Chondrocyte (in vitro differentiated cells): ENCODE measurements around the gene MED8. TPM values are rescaled to one million over a fixed set of nuclear protein-coding genes. Genes with fewer than 3 reads are reported as not detected.
"Not testable (repeated sequence)": the region's sequence is repeated elsewhere in the genome, so short reads cannot be mapped to it uniquely, and the experiment has no call there.

ENCODE experiments used
- DNase-seq: peaks from one replicate; pipeline ENCODE4 v3.0.0; 2021; ENCODE audit warnings: mixed read lengths, low spot score
- H3K27ac Mint-ChIP-seq: one replicate; pipeline ENCODE4 v1.8.0; 2021; ENCODE audit warnings: mild to moderate bottlenecking, moderate library complexity, mixed read lengths; ENCODE audit not compliant: unreplicated experiment
- H3K27me3 Mint-ChIP-seq: 2 replicates; pipeline ENCODE4 v1.8.0; 2021; ENCODE audit warnings: low read depth, mixed read lengths
- H3K36me3 Mint-ChIP-seq: 2 replicates; pipeline ENCODE4 v1.8.0; 2021; ENCODE audit warnings: low read depth, mixed read lengths
- H3K4me1 Mint-ChIP-seq: 2 replicates; pipeline ENCODE4 v1.8.0; 2021; ENCODE audit warnings: low read depth, mild to moderate bottlenecking, mixed read lengths
- H3K4me3 Mint-ChIP-seq: one replicate; pipeline ENCODE4 v1.8.0; 2021; ENCODE audit warnings: mild to moderate bottlenecking, moderate library complexity, mixed read lengths; ENCODE audit not compliant: unreplicated experiment
- H3K9me3 Mint-ChIP-seq: 2 replicates; pipeline ENCODE4 v1.8.0; 2021; ENCODE audit warnings: low read depth, mixed read lengths
- total RNA-seq: library from RNA; stranded (reverse); gene quantifications from 3 replicates; pipeline ENCODE4 v1.2.1, GENCODE V29; 2021
- TF ChIP-seq, protein P1 (sequence below): fragments of 200-600 bp; sonication (generic); IDR thresholded peaks from 2 replicates; pipeline ENCODE4 v1.5.0; 2021; ENCODE audit warnings: antibody characterized with exemption, mild to moderate bottlenecking, moderate library complexity

MED8 gene
- total RNA-seq, 1 donor from 2014 or later, result 48.4 TPM

DNA sequence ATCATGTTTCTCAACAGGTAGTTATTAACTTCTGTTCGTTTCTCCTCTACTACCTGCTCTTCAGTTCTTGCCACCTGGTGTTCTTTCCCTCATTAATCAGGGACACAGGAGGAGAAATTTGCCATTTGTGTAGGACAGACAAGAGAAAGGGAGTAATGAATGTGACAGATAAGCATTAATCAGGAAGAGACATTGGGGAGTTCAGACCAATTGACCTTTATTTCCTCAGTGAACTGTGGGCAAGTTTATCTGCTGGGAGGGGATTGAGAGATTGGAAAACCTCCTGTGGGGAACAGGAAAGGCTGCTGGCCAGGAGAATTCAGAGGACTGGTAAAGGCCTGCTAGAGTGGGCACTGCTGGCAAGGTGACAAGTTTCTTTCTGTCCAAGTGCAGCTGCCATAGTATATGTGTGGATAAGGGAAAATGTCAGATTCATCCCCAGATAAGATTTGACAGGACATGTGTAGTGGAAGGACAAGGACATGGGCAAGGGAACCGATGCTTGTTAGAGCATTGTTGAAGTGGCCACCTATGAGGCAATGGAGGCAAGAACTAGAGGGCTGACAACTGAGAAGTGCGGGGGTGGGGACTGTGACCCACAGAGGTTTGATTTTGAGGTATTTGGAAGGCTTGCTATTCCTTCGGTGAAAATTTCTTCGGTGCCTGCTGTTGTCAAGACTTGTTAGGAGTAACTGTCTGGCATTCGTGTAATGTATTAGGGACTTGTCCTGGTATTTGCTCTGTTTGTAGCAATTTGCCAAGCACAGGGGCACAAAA lies 12.7 kb upstream of the MED8 start:
- DNase-seq, result no peak
- Mint-ChIP-seq H3K9me3 (no peaks in the 10 kb centered on the region), H3K27ac (no peak overlapping the region), H3K27me3 (no peaks in the 10 kb centered on the region), H3K4me1 (no peaks in the 10 kb centered on the region), H3K4me3 (no peak overlapping the region), H3K36me3 (peaks cover 29% of the 10 kb centered on the region)
- TF ChIP-seq, protein P1, sequence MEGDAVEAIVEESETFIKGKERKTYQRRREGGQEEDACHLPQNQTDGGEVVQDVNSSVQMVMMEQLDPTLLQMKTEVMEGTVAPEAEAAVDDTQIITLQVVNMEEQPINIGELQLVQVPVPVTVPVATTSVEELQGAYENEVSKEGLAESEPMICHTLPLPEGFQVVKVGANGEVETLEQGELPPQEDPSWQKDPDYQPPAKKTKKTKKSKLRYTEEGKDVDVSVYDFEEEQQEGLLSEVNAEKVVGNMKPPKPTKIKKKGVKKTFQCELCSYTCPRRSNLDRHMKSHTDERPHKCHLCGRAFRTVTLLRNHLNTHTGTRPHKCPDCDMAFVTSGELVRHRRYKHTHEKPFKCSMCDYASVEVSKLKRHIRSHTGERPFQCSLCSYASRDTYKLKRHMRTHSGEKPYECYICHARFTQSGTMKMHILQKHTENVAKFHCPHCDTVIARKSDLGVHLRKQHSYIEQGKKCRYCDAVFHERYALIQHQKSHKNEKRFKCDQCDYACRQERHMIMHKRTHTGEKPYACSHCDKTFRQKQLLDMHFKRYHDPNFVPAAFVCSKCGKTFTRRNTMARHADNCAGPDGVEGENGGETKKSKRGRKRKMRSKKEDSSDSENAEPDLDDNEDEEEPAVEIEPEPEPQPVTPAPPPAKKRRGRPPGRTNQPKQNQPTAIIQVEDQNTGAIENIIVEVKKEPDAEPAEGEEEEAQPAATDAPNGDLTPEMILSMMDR, result no peak

DNA sequence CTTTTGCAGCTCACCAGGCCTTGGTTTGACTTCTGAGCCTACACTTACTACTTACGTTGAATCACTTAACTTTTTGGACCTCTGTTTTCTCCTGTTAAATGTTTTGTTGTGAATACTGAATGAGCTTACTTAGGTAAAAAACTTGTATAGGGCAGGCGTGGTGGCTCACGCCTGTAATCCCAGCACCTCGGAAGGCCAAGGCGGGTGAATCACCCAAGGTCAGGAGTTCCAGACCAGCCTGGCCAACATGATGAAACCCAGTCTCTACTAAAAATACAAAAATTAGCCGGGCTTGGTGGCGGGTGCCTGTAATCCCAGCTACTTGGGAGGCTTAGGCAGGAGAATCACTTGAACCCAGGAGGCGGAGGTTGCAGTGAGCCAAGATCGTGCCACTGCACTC lies 10.8 kb upstream of the MED8 start:
- DNase-seq, H3K9me3 Mint-ChIP-seq, H3K27ac Mint-ChIP-seq, H3K27me3 Mint-ChIP-seq, H3K4me3 Mint-ChIP-seq: not testable (repeated sequence)
- Mint-ChIP-seq H3K36me3 (peaks cover 18% of the 10 kb centered on the region), H3K4me1 (peaks cover 10% of the 10 kb centered on the region)

DNA sequence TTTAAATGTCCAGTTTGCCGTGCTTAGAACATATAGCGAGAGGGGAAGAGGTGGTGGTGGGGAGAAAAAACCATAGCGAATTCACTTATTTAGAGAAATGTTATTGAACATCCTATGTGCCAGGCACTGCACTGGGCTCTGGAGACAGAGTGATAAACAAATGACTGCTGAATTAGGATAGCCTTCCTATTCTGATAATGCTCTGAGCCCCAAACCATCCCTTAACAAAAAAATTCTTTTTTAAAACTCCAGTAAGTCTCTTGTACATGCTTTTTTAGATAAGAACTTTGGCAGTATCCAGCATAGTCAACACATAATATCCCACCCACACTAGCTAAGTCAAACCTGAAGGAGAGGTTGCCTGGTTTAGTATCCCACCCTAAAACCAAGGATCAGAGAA lies 8.6 kb upstream of the MED8 start:
- DNase-seq, result no peak
- TF ChIP-seq, protein P1, result no peak
- Mint-ChIP-seq H3K27me3 (no peaks in the 10 kb centered on the region), H3K9me3 (no peaks in the 10 kb centered on the region), H3K4me1 (peaks cover 11% of the 10 kb centered on the region), H3K36me3 (peaks cover 5% of the 10 kb centered on the region), H3K27ac (no peak overlapping the region), H3K4me3 (no peak overlapping the region)

DNA sequence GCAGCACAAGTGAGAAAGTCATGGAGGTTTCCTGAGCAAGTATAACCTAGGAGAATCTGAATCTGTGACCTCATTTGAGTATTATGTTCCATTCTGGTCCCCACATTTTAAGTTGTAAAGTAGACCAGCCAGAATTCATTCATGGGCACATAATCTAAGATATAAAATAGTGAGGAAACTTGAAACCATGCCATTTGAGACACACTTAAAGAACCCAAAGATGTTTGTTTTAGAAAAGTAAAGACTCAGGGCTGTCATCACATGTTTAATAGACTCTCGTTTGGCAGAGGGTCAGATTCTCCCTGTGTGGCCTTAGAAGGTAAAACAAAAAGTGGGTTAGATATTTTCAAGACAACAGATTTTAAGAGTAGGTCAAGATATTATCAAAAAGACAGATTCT lies 6.5 kb upstream of the MED8 start:
- H3K9me3 Mint-ChIP-seq, result no peaks in the 10 kb centered on the region
- no peak for DNase-seq
- peaks cover 4% of the 10 kb centered on the region for H3K36me3 Mint-ChIP-seq
- TF ChIP-seq, protein P1, result no peak
- no peak overlapping the region for H3K4me3 Mint-ChIP-seq
- no peaks in the 10 kb centered on the region for H3K27me3 Mint-ChIP-seq
- H3K4me1 Mint-ChIP-seq, result peaks cover 15% of the 10 kb centered on the region
- H3K27ac Mint-ChIP-seq, result no peak overlapping the region

DNA sequence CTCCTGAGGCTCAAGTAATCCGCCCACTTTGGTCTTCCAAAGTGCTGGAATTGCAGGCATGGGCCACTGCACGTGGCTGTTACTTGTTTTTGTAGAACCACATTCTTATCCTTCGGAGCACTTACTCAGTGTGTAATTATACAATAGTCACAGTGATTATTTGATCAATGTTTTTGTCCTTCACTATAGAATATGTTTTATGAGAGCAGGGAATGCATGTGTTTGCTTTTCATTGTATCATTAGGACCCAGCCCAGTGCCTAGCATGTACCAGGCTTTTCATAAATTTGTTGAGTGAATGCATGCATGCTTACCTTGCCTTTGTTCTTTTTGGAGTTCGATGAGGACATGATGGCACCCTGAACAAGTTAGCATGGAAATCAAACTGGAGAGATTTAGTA lies 5.9 kb upstream of the MED8 start:
- TF ChIP-seq, protein P1, result no peak
- Mint-ChIP-seq H3K27ac (no peak overlapping the region), H3K9me3 (no peaks in the 10 kb centered on the region), H3K4me3 (no peak overlapping the region), H3K4me1 (peaks cover 21% of the 10 kb centered on the region), H3K36me3 (peaks cover 4% of the 10 kb centered on the region), H3K27me3 (no peaks in the 10 kb centered on the region)
- no peak for DNase-seq

DNA sequence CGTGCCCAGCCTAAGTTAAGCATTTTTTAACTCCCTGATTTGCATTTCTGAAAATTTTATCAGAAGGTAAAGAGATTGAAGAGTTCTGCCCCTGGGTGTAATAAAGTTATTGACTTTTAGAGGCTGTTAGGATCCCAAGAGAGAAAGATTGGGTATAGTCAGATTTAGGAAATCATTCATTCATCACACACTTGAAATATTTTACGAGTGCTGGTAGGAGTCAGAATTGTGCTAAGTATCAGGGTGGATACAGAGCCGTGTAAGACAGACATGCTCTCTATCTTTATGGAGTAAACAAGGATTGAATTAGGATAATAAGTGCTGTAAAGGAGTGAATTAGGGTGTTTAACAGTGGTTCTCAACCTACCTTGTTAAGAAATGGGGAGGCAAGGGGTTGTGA lies 3.1 kb upstream of the MED8 start:
- Mint-ChIP-seq H3K36me3 (peaks cover 5% of the 10 kb centered on the region), H3K4me3 (no peak overlapping the region), H3K9me3 (no peaks in the 10 kb centered on the region), H3K27me3 (no peaks in the 10 kb centered on the region), H3K27ac (no peak overlapping the region), H3K4me1 (peaks cover 44% of the 10 kb centered on the region)
- TF ChIP-seq, protein P1, result no peak
- no peak for DNase-seq
